Loucy (cell line): Measurements from ENCODE around the gene AQP12B.

Experiments
- CTCF ChIP-seq: fragments of 200-600 bp; sonication (generic); conservative IDR thresholded peaks from 2 replicates; pipeline ENCODE4 v1.5.1; 2014; ENCODE audit warnings: mild to moderate bottlenecking, antibody characterized with exemption, low read length
- EZH2phosphoT487 ChIP-seq: fragments of 200-600 bp; IDR thresholded peaks from 2 replicates; pipeline ENCODE4 v1.6.1; 2018; ENCODE audit warnings: antibody characterized with exemption, mild to moderate bottlenecking, moderate library complexity, borderline replicate concordance

- no peak for TF ChIP-seq CTCF
- TF ChIP-seq EZH2phosphoT487, result no peak
Measured at GRCh38 chr2:240704651-240705050, 22.0 kb upstream of the AQP12B start.
